OCI-LY1 (cell line): ENCODE results near the gene GPBAR1.

ENCODE experiments used
- EZH2 ChIP-seq: fragments of 200-600 bp; sonication (generic), shearing (Covaris generic); IDR thresholded peaks from 2 replicates; pipeline ENCODE4 v1.8.0; 2017; ENCODE audit warnings: borderline replicate concordance, mixed run types, mild to moderate bottlenecking, antibody characterized with exemption, low read length, moderate library complexity, mixed read lengths
- TF ChIP-seq, protein P1 (sequence below): fragments of 200-600 bp; sonication (generic), shearing (Covaris generic); IDR thresholded peaks from 2 replicates; pipeline ENCODE4 v1.5.1; 2017; ENCODE audit warnings: mild to moderate bottlenecking, antibody characterized with exemption, low read length, moderate library complexity, mixed read lengths

DNA sequence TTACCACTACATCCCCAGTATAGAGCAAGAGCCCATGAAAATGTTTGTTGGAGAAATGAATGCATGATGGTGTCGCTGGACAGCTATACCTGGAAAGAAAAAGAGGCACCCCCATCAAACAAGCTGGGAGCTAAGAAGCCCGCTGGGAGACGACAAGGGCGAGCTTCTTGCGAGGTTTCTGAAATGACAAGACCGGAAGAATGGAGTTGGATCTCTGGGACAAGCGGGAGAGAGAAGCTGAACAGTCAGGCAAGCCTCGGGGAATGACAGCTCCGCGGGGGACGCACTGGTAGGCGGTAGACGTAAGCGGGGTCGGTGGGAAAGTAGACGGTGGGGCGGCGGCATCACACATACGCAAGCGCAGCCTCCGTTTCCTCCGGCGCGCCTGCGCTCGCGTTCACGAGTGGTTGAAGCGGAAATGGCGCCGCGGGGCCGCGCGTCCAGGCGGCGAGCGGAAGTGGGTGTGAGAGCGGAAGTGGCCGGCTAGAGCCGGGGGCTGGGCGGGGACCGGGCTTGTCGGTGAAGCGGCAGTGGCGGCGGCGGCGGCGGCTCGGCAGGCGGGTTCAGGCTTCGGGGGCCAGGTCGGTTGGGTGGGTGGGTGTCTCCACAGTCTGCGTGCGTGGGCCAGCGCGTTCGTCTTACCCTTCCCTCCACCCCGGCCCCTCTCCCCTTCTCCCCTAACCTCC is 44.0 kb upstream of the GPBAR1 start, which contains the start of gene ARPC2:
- TF ChIP-seq, protein P1, sequence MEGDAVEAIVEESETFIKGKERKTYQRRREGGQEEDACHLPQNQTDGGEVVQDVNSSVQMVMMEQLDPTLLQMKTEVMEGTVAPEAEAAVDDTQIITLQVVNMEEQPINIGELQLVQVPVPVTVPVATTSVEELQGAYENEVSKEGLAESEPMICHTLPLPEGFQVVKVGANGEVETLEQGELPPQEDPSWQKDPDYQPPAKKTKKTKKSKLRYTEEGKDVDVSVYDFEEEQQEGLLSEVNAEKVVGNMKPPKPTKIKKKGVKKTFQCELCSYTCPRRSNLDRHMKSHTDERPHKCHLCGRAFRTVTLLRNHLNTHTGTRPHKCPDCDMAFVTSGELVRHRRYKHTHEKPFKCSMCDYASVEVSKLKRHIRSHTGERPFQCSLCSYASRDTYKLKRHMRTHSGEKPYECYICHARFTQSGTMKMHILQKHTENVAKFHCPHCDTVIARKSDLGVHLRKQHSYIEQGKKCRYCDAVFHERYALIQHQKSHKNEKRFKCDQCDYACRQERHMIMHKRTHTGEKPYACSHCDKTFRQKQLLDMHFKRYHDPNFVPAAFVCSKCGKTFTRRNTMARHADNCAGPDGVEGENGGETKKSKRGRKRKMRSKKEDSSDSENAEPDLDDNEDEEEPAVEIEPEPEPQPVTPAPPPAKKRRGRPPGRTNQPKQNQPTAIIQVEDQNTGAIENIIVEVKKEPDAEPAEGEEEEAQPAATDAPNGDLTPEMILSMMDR, result no peak
- TF ChIP-seq EZH2, result no peak
